Measurements from ENCODE around the gene TSTD2.

Gene TSTD2

GRCh38 chr9:97632985-97633858 lies at the start of gene TSTD2, which contains the start of gene NCBP1:
Gene TSTD2 (minus strand): TSS chr9:97633368. CDS start chr9:97627562, 5,806 bp downstream.
Gene NCBP1 (plus strand): TSS chr9:97633821. CDS start chr9:97633882, 61 bp downstream.
- H3K27me3 ChIP-seq (ENCODE audit: control insufficient read depth, insufficient read depth, low read length), result no peaks in the 10 kb centered on the region
- peak within 1 kb of the TSS; percentile 90 for H3K9ac ChIP-seq (ENCODE audit: low read depth, low read length)
- H3K4me1 ChIP-seq (ENCODE audit: control insufficient read depth, insufficient read depth, low read length), result peaks cover 15% of the 10 kb centered on the region
- no peaks in the 10 kb centered on the region for H3K9me3 ChIP-seq (ENCODE audit: control insufficient read depth, insufficient read depth, low read length)
- H3K36me3 ChIP-seq (ENCODE audit: control insufficient read depth, insufficient read depth, low read length), result no peaks in the 10 kb centered on the region
- peak within 1 kb of the TSS; percentile 68 for H3K4me3 ChIP-seq (ENCODE audit: low read depth, low read length)

DNA sequence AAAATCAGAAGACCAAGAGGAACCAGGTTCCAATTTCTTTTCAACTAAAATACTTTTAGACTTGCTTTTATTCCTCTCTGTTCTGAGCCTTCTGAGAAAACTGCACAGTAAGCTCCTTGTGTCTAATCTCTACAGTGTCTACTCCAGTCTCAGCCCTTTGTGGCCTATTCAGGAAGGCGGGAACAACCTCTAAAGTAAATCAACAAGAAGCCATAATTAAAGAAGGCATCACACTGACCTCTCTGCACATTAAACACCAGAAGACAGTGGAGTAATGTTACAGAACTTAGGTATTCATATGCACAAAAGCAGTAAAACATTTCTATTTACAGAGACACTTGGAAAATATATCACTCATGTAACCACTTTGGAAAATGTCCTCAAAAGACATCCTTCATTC lies 49.1 kb upstream of the TSTD2 start:
- Histone ChIP-seq H3K36me3 (ENCODE audit: control insufficient read depth, insufficient read depth, low read length) (no peaks in the 10 kb centered on the region), H3K4me1 (ENCODE audit: control insufficient read depth, insufficient read depth, low read length) (no peaks in the 10 kb centered on the region), H3K27me3 (ENCODE audit: control insufficient read depth, insufficient read depth, low read length) (no peaks in the 10 kb centered on the region), H3K9ac (ENCODE audit: low read depth, low read length) (no peak overlapping the region), H3K9me3 (ENCODE audit: control insufficient read depth, insufficient read depth, low read length) (no peaks in the 10 kb centered on the region), H3K4me3 (ENCODE audit: low read depth, low read length) (no peak overlapping the region)

DNA sequence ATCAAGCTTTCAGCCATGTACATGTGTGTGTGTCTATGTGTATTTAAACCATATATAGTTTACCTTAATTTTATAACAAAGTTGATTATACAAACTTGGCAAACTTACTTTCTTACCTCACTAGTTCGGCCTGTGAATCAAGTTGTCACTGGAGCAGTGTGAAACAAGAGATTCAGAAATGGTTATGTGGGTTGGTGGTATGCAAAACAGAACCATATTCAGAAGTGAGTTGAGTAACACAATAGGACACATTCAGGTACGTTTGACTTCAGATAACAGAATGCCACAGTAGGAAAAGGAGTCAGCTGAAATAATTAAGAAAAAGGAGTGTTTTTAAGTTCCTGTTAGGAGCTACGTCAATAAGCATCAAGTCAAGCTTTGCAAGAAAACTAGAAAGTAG lies 42.5 kb upstream of the TSTD2 start:
- H3K36me3 ChIP-seq (ENCODE audit: control insufficient read depth, insufficient read depth, low read length), result peaks cover 9% of the 10 kb centered on the region
- H3K27me3 ChIP-seq (ENCODE audit: control insufficient read depth, insufficient read depth, low read length), result no peaks in the 10 kb centered on the region

DNA sequence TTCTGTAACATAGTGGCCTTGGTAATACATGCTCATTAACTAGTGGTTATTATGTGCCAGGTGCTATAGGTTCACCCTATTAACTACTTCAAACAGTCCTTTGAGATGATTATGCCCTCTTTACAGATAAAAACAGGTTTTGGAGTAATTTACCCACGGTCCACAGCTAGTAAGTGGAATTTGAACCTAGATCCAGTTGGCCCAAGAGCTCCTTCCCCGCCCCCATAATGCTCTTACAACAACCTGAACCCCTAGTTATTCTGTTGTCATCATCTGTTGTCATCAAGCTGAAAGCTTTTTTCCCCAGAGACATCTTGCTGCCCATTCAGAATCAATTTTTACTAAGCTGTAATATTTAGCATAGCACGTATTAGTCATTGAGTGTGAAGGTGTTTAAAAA lies 40.8 kb upstream of the TSTD2 start:
- H3K36me3 ChIP-seq (ENCODE audit: control insufficient read depth, insufficient read depth, low read length), result peaks cover 17% of the 10 kb centered on the region
- no peak overlapping the region for H3K9ac ChIP-seq (ENCODE audit: low read depth, low read length)
- H3K9me3 ChIP-seq (ENCODE audit: control insufficient read depth, insufficient read depth, low read length), result no peaks in the 10 kb centered on the region
- H3K27me3 ChIP-seq (ENCODE audit: control insufficient read depth, insufficient read depth, low read length), result no peaks in the 10 kb centered on the region
- H3K4me3 ChIP-seq (ENCODE audit: low read depth, low read length), result no peak overlapping the region
- H3K4me1 ChIP-seq (ENCODE audit: control insufficient read depth, insufficient read depth, low read length), result no peaks in the 10 kb centered on the region

More for the DNA sequence above, 42.5 kb upstream of the TSTD2 start:
- H3K4me3 ChIP-seq (ENCODE audit: low read depth, low read length), result no peak overlapping the region
- no peak overlapping the region for H3K9ac ChIP-seq (ENCODE audit: low read depth, low read length)
- H3K9me3 ChIP-seq (ENCODE audit: control insufficient read depth, insufficient read depth, low read length), result no peaks in the 10 kb centered on the region
- no peaks in the 10 kb centered on the region for H3K4me1 ChIP-seq (ENCODE audit: control insufficient read depth, insufficient read depth, low read length)

- no peak overlapping the region for H3K4me3 ChIP-seq (ENCODE audit: low read depth, low read length)
Observed at GRCh38 chr9:97672403-97672802, 39.2 kb upstream of the TSTD2 start.

DNA sequence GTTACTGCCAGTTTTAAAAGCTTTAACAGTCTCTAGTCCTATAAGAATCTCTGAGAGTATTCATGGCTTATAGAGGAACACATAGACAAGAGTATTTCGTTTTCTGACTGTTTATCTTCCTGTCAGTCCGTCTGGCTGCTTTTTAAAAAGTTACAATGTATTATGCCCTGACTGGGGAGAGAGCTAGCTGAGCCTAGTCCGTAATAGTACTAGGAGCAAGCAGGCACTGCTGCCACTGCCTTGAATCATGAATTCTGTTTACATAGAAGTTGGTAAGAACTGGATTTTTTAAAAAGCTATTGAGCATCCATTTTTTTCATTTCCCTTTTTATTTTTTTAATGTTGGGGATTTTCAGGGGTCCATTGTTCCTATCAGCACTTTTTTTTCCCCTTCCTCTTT lies 37.4 kb upstream of the TSTD2 start:
- H3K36me3 ChIP-seq (ENCODE audit: control insufficient read depth, insufficient read depth, low read length), result peaks cover 23% of the 10 kb centered on the region
- H3K27me3 ChIP-seq (ENCODE audit: control insufficient read depth, insufficient read depth, low read length), result no peaks in the 10 kb centered on the region
- H3K4me3 ChIP-seq (ENCODE audit: low read depth, low read length), result no peak overlapping the region
- H3K9ac ChIP-seq (ENCODE audit: low read depth, low read length), result no peak overlapping the region
- no peaks in the 10 kb centered on the region for H3K4me1 ChIP-seq (ENCODE audit: control insufficient read depth, insufficient read depth, low read length)
- H3K9me3 ChIP-seq (ENCODE audit: control insufficient read depth, insufficient read depth, low read length), result no peaks in the 10 kb centered on the region

More at GRCh38 chr9:97672403-97672802, 39.2 kb upstream of the TSTD2 start:
- H3K9ac ChIP-seq (ENCODE audit: low read depth, low read length), result no peak overlapping the region
- H3K27me3 ChIP-seq (ENCODE audit: control insufficient read depth, insufficient read depth, low read length), result no peaks in the 10 kb centered on the region
- no peaks in the 10 kb centered on the region for H3K4me1 ChIP-seq (ENCODE audit: control insufficient read depth, insufficient read depth, low read length)
- H3K36me3 ChIP-seq (ENCODE audit: control insufficient read depth, insufficient read depth, low read length), result peaks cover 17% of the 10 kb centered on the region
- H3K9me3 ChIP-seq (ENCODE audit: control insufficient read depth, insufficient read depth, low read length), result no peaks in the 10 kb centered on the region

DNA sequence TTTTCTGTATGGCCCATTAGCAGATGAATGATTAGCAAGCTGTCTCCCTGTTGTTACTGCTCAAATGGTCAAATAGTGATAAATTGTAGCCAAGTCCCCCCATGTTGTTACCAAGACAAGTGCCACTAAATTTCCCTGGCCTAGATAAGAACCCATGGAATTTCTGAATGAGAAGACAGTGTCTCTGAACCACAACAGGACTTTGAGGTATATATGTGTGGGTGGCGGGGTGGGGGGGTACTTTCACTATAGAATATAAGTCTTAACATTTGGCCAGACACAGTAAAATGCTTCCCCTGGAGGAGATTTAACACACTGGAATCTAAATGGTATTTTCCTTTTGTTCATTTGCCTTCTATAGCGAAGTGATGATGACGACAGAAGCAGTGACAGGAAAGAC lies 35.3 kb upstream of the TSTD2 start:
- Histone ChIP-seq H3K9ac (ENCODE audit: low read depth, low read length) (no peak overlapping the region), H3K36me3 (ENCODE audit: control insufficient read depth, insufficient read depth, low read length) (peaks cover 27% of the 10 kb centered on the region), H3K9me3 (ENCODE audit: control insufficient read depth, insufficient read depth, low read length) (no peaks in the 10 kb centered on the region), H3K27me3 (ENCODE audit: control insufficient read depth, insufficient read depth, low read length) (no peaks in the 10 kb centered on the region), H3K4me3 (ENCODE audit: low read depth, low read length) (no peak overlapping the region), H3K4me1 (ENCODE audit: control insufficient read depth, insufficient read depth, low read length) (no peaks in the 10 kb centered on the region)

- H3K27me3 ChIP-seq (ENCODE audit: control insufficient read depth, insufficient read depth, low read length), result no peaks in the 10 kb centered on the region
- peaks cover 25% of the 10 kb centered on the region for H3K36me3 ChIP-seq (ENCODE audit: control insufficient read depth, insufficient read depth, low read length)
- no peaks in the 10 kb centered on the region for H3K4me1 ChIP-seq (ENCODE audit: control insufficient read depth, insufficient read depth, low read length)
- H3K9me3 ChIP-seq (ENCODE audit: control insufficient read depth, insufficient read depth, low read length), result no peaks in the 10 kb centered on the region
- H3K4me3 ChIP-seq (ENCODE audit: low read depth, low read length), result no peak overlapping the region
- no peak overlapping the region for H3K9ac ChIP-seq (ENCODE audit: low read depth, low read length)
Observed at GRCh38 chr9:97666907-97667686, 33.9 kb upstream of the TSTD2 start.

DNA sequence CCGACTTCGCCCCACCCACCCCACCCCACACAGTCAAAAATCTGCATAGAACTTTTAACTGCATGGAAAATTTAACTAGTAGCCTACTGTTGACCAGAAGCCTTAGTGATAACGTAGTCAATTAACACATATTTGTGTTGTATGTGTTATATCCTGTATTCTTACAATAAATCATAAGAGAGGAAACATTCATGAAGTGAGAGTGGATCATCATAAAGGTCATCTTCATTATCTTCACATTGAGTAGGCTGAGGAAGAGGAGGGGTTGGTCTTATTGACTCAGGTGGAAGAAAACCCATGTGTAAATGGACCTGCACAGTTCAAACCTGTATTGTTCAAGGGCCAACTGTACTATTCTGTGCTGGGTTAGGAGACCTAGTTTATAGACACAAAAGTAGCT lies 32.6 kb upstream of the TSTD2 start:
- no peak overlapping the region for H3K4me3 ChIP-seq (ENCODE audit: low read depth, low read length)
- no peaks in the 10 kb centered on the region for H3K9me3 ChIP-seq (ENCODE audit: control insufficient read depth, insufficient read depth, low read length)
- no peak overlapping the region for H3K9ac ChIP-seq (ENCODE audit: low read depth, low read length)
- no peaks in the 10 kb centered on the region for H3K4me1 ChIP-seq (ENCODE audit: control insufficient read depth, insufficient read depth, low read length)
- no peaks in the 10 kb centered on the region for H3K27me3 ChIP-seq (ENCODE audit: control insufficient read depth, insufficient read depth, low read length)
- H3K36me3 ChIP-seq (ENCODE audit: control insufficient read depth, insufficient read depth, low read length), result peaks cover 22% of the 10 kb centered on the region

GRCh38 chr9:97660847-97661246 lies 27.7 kb upstream of the TSTD2 start:
- H3K9me3 ChIP-seq (ENCODE audit: control insufficient read depth, insufficient read depth, low read length), result no peaks in the 10 kb centered on the region
- no peaks in the 10 kb centered on the region for H3K4me1 ChIP-seq (ENCODE audit: control insufficient read depth, insufficient read depth, low read length)
- peaks cover 21% of the 10 kb centered on the region for H3K36me3 ChIP-seq (ENCODE audit: control insufficient read depth, insufficient read depth, low read length)
- no peak overlapping the region for H3K4me3 ChIP-seq (ENCODE audit: low read depth, low read length)
- H3K9ac ChIP-seq (ENCODE audit: low read depth, low read length), result no peak overlapping the region
- no peaks in the 10 kb centered on the region for H3K27me3 ChIP-seq (ENCODE audit: control insufficient read depth, insufficient read depth, low read length)

DNA sequence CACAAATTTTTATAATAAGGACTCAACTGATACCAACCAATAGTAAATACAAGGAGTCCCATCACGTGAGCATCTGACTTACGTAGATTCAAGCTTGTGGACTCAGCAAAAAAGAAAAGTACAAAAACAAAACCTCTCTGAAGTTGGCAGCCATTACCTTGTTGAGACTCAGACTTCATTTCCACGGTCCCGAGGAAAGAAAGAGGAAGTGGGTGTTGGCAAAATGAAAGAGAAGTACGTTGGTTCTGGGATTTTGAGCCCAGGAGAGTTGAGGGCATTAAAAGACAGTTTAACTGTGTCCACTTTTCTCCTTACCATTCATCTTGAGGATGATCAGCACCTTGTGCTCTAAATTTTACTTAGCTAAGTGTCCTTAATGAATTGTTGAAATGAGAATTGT lies 27.2 kb upstream of the TSTD2 start:
- no peak overlapping the region for H3K4me3 ChIP-seq (ENCODE audit: low read depth, low read length)

More for the DNA sequence above, 27.2 kb upstream of the TSTD2 start:
- no peaks in the 10 kb centered on the region for H3K4me1 ChIP-seq (ENCODE audit: control insufficient read depth, insufficient read depth, low read length)
- no peaks in the 10 kb centered on the region for H3K9me3 ChIP-seq (ENCODE audit: control insufficient read depth, insufficient read depth, low read length)
- H3K9ac ChIP-seq (ENCODE audit: low read depth, low read length), result no peak overlapping the region
- H3K27me3 ChIP-seq (ENCODE audit: control insufficient read depth, insufficient read depth, low read length), result no peaks in the 10 kb centered on the region
- H3K36me3 ChIP-seq (ENCODE audit: control insufficient read depth, insufficient read depth, low read length), result peaks cover 18% of the 10 kb centered on the region

Data from iPS-15b (cell line).